ENCODE data around the gene MEMO1. TPM values are rescaled to one million over a fixed set of nuclear protein-coding genes. Genes with fewer than 3 reads are reported as not detected.

The MEMO1 gene
- total and polyA plus RNA-seq, 2 donors (not counting 1 experiment from before 2014, with no cell fraction given): 44.8 to 65.8 TPM

DNA sequence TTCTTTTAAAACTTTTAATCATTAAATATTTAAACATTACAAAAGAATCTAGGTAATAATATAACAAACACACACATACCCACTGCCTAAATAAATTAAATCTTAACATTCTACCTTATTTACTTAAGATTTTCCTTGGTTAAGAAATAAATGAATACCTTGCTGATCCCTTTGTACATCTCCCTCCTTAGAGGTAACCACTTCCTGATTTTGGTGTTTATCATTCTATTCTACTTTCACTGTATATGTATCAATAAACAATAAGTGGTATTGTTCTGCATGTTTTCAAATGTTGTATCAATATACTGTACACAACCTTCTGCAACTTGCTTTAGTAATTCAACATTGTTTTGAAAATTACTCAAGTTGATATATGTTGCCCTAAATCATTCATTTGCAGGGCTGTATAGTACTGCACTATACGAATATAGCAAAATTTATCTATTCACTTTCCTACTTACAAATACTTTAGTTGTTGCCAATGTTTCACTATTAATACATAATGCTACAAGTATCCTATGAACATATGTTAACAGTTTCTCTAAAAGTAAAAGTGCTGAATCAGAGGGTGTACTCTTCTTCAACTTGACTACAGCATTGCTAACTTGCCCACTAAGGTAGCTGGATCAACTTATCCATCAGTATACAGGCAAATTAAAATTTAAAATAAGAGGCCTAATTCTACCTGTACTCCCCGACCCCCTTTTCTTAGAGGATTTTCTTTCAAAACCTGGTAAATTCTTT is 65.8 kb downstream of the MEMO1 start:
- intact Hi-C loops (cut with micrococcal nuclease): loop anchor here (10.0 kb wide), 1 partner anchor 60 kb away; no protein-coding TSS in a partner anchor
- DNase-seq (no peak), ATAC-seq (ENCODE audit: low read depth) (no peak)
- TF ChIP-seq EZH2 (IDR thresholded peaks at IDR 0.05; ENCODE audit: borderline replicate concordance, insufficient read depth, low read depth, low read length, poor library complexity, severe bottlenecking): no peak
- TF ChIP-seq, protein P1, sequence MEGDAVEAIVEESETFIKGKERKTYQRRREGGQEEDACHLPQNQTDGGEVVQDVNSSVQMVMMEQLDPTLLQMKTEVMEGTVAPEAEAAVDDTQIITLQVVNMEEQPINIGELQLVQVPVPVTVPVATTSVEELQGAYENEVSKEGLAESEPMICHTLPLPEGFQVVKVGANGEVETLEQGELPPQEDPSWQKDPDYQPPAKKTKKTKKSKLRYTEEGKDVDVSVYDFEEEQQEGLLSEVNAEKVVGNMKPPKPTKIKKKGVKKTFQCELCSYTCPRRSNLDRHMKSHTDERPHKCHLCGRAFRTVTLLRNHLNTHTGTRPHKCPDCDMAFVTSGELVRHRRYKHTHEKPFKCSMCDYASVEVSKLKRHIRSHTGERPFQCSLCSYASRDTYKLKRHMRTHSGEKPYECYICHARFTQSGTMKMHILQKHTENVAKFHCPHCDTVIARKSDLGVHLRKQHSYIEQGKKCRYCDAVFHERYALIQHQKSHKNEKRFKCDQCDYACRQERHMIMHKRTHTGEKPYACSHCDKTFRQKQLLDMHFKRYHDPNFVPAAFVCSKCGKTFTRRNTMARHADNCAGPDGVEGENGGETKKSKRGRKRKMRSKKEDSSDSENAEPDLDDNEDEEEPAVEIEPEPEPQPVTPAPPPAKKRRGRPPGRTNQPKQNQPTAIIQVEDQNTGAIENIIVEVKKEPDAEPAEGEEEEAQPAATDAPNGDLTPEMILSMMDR (IDR thresholded peaks at IDR 0.05): no peak
- Histone ChIP-seq H3K9ac (ENCODE audit: low read length) (no peak overlapping the region), H3K4me1 (ENCODE audit: control insufficient read depth in 2 of 2, insufficient read depth in 2 of 2, low read length in 2 of 2) (peaks cover 4% of the 10 kb centered on the region in 2 donors), H2AFZ (ENCODE audit: insufficient read depth, low read depth, low read length, poor library complexity, severe bottlenecking) (no peak overlapping the region), H3K27ac (ENCODE audit: low read length in 2 of 2) (no peak overlapping the region), H4K20me1 (ENCODE audit: control insufficient read depth, insufficient read depth, low read length, poor library complexity, severe bottlenecking) (peaks cover 38% of the 10 kb centered on the region), H3K79me2 (ENCODE audit: control insufficient read depth, insufficient read depth, low read length) (peaks cover 83% of the 10 kb centered on the region), H3K9me3 (ENCODE audit: control extremely low read depth in 1 of 3, control insufficient read depth in 2 of 3, insufficient read depth in 1 of 3, low read length in 2 of 3) (no peaks in the 10 kb centered on the region), H3K27me3 (replicated peaks in 1 of 4; ENCODE audit: control extremely low read depth in 1 of 4, control insufficient read depth in 3 of 4, insufficient read depth in 4 of 4, low read length in 3 of 4) (no peaks in the 10 kb centered on the region), H3K4me3 (ENCODE audit: control extremely low read depth in 1 of 5, extremely low read depth in 1 of 5, insufficient read depth in 1 of 5, low read depth in 2 of 5, low read length in 4 of 5) (no peak overlapping the region), H3K4me2 (replicated peaks; ENCODE audit: low read depth, low read length, poor library complexity, severe bottlenecking) (no peak overlapping the region), H3K36me3 (replicated peaks in 1 of 2; ENCODE audit: control extremely low read depth in 1 of 2, control insufficient read depth in 1 of 2, extremely low read depth in 1 of 2, insufficient read depth in 2 of 2, low read length in 1 of 2) (peaks cover 7 to 17% of the 10 kb centered on the region in 2 experiments)
- Mint-ChIP-seq H3K27me3 (no peaks in the 10 kb centered on the region), H3K9me3 (ENCODE audit: insufficient read depth) (no peaks in the 10 kb centered on the region), H3K4me3 (no peak overlapping the region), H3K27ac (no peak overlapping the region), H3K4me1 (peaks cover 40% of the 10 kb centered on the region)
- ChIA-PET POLR2A (interaction anchor here (0.6 kb wide), 1 partner anchor 23 kb away, joined by 5 read pairs; no protein-coding TSS in a partner anchor), CTCF (no interaction called here)
- WGBS (ENCODE audit: insufficient coverage): no CpG with 5 or more reads among the region's 2 CpGs

GRCh38 chr2:31943636-31944225 is 67.1 kb downstream of the MEMO1 start:
- TF ChIP-seq, protein P1 (IDR thresholded peaks at IDR 0.05): no peak
- TF ChIP-seq EZH2 (IDR thresholded peaks at IDR 0.05; ENCODE audit: borderline replicate concordance, insufficient read depth, low read depth, low read length, poor library complexity, severe bottlenecking): no peak
- no peak overlapping the region for H3K4me2 ChIP-seq (replicated peaks; ENCODE audit: low read depth, low read length, poor library complexity, severe bottlenecking)
- peaks cover 79% of the 10 kb centered on the region for H3K79me2 ChIP-seq (ENCODE audit: control insufficient read depth, insufficient read depth, low read length)
- H3K4me3 ChIP-seq (ENCODE audit: control extremely low read depth in 1 of 5, extremely low read depth in 1 of 5, insufficient read depth in 1 of 5, low read depth in 2 of 5, low read length in 4 of 5): no peak overlapping the region
- peaks cover 38% of the 10 kb centered on the region for H4K20me1 ChIP-seq (ENCODE audit: control insufficient read depth, insufficient read depth, low read length, poor library complexity, severe bottlenecking)
- intact Hi-C loops (cut with micrococcal nuclease): loop anchor here (10.0 kb wide), 1 partner anchor 61 kb away; no protein-coding TSS in a partner anchor
- ChIA-PET POLR2A (no interaction called here), CTCF (interaction anchor here (1.1 to 1.5 kb wide), 2 partner anchors 9 to 104 kb away, joined by 3 read pairs; no protein-coding TSS in a partner anchor)
- Mint-ChIP-seq H3K27ac (no peak overlapping the region), H3K4me1 (peaks cover 37% of the 10 kb centered on the region), H3K9me3 (ENCODE audit: insufficient read depth) (no peaks in the 10 kb centered on the region), H3K4me3 (no peak overlapping the region), H3K27me3 (no peaks in the 10 kb centered on the region)
- no peaks in the 10 kb centered on the region for H3K9me3 ChIP-seq (ENCODE audit: control extremely low read depth in 1 of 3, control insufficient read depth in 2 of 3, insufficient read depth in 1 of 3, low read length in 2 of 3)
- DNase-seq (no peak), ATAC-seq (ENCODE audit: low read depth) (no peak)
- H3K27me3 ChIP-seq (replicated peaks in 1 of 4; ENCODE audit: control extremely low read depth in 1 of 4, control insufficient read depth in 3 of 4, insufficient read depth in 4 of 4, low read length in 3 of 4): no peaks in the 10 kb centered on the region
- H3K4me1 ChIP-seq (ENCODE audit: control insufficient read depth in 2 of 2, insufficient read depth in 2 of 2, low read length in 2 of 2): peaks cover 4% of the 10 kb centered on the region in 2 donors
- peaks cover 9 to 17% of the 10 kb centered on the region in 2 experiments for H3K36me3 ChIP-seq (replicated peaks in 1 of 2; ENCODE audit: control extremely low read depth in 1 of 2, control insufficient read depth in 1 of 2, extremely low read depth in 1 of 2, insufficient read depth in 2 of 2, low read length in 1 of 2)
- H2AFZ ChIP-seq (ENCODE audit: insufficient read depth, low read depth, low read length, poor library complexity, severe bottlenecking): no peak overlapping the region
- WGBS (ENCODE audit: insufficient coverage): 94% methylated on average over 3 of the region's 3 CpGs
- H3K9ac ChIP-seq (ENCODE audit: low read length): no peak overlapping the region
- H3K27ac ChIP-seq (ENCODE audit: low read length in 2 of 2): no peak overlapping the region
